ENCODE measurements around the gene MBP.
"Not testable (repeated sequence)": the region's sequence is repeated elsewhere in the genome, so short reads cannot be mapped to it uniquely, and the experiment has no call there.

MBP gene

DNA sequence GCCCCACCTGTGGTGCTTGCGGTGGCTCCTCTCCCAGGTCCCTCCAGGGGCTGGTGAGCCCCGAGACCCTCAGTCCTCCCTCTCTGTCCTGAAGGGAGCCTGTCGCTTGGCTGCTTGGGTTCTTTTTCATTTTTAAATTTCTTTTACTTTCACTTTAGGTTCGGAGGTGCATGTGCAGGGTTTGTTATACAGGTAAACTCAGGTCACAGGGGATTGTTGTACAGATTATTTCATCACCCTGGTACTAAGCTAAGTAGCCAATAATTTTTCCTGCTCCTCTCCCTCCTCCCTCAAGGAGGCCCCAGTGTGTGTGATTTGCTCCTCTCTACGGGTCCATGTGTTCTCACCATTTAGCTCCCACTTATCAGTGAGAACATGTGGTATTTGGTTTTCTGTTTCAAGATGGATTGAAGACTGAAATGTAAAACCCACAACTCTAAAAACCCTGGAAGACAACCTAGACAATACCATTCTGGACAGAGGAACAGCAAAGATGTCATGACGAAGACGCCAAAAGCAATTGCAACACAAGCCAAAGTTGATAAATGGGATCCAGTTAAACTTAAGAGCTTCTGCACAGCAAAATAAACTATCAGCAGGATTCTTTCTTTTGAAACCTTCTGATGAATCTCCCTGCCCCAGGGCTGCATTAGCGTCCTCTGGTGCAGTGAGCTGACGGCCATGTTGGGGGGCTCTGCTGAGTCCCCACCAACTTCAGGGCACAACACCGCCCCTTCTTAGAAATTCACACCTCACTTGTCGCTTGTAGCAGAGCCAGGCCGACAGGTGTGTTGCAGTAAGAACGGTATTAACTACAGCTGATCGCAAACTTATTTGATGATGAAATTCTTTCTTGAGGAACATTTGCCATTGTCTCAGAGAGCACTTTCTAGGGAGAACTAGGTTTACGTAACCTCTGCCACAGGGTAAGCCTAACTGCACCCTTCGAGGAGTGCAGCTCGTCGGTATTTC, 174.9 kb downstream of the MBP start:
- DNase-seq (ENCODE audit: low read depth in 2 of 3, low spot score in 1 of 3) = no peak

DNA sequence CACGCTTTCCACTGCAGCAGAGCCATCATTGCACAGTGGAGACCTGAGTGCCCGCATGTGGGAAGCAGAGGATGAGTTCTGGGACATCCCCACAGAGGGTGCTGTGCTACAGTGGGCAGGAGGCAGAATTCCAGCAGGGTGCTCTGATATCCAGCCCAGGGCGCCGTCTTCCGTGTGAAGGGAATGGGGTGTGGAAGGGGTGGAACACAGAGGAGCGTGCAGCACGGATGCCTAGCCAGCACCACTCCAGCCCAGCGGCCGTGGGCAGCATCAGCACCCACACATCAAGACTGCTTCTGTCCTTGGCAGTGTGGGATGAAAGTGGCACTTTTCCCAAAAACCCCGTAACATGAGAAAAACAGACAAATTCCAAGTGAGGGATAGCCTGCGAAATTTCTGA, 175.9 kb downstream of the MBP start:
- DNase-seq (ENCODE audit: low read depth in 2 of 3, low spot score in 1 of 3) = no peak

GRCh38 chr18:76955524-76956170, 176.9 kb downstream of the MBP start:
- no peak for DNase-seq (ENCODE audit: low read depth in 2 of 3, low spot score in 1 of 3)

- no peak for DNase-seq (ENCODE audit: low read depth in 2 of 3, low spot score in 1 of 3)
Measured at GRCh38 chr18:76953583-76954233, 178.9 kb downstream of the MBP start.

GRCh38 chr18:76953156-76953555, 179.4 kb downstream of the MBP start:
- no peak for DNase-seq (ENCODE audit: low read depth in 2 of 3, low spot score in 1 of 3)

- DNase-seq (ENCODE audit: low read depth in 2 of 3, low spot score in 1 of 3) = no peak
Measured at GRCh38 chr18:76952747-76953146, 179.8 kb downstream of the MBP start.

DNA sequence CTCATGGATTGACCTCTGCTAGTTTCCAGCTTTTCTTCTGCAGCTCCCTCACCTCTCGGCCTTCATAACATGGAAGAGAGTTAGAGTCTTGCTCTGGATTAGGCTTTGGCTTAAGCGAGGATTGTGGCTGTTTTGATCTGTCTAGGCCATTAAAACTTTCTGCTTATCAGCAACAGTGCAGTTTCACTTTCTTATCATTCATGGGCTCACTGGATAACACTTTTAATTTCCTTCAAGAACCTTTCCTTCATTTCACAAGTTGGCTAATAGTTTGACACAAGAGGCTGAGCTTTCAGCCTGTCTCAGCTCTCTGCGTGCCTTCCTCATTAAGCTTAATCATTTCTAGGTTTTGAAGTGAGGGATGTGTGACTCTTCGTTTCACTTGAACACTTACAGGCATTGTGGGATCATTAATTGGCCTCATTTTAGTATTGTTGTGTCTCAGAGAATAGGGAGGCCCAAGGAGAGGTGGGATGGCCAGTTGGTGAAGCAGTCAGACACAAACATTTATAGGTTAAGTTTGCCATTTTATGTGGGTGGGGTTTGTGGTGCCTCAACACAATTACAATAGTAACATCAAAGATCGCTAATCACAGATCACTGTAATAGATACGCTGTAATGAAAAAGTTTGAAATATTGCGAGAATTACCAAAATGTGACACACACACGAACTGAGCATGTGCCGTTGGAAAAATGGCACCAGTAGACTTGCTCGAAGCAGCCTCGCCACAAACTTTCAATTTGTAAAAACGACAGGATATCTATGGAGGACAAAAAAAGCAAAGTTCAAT, 180.9 kb downstream of the MBP start:
- no peak for DNase-seq (ENCODE audit: low read depth in 2 of 3, low spot score in 1 of 3)

GRCh38 chr18:76948345-76948744, 184.2 kb downstream of the MBP start:
- DNase-seq (ENCODE audit: low read depth in 2 of 3, low spot score in 1 of 3) = no peak

DNA sequence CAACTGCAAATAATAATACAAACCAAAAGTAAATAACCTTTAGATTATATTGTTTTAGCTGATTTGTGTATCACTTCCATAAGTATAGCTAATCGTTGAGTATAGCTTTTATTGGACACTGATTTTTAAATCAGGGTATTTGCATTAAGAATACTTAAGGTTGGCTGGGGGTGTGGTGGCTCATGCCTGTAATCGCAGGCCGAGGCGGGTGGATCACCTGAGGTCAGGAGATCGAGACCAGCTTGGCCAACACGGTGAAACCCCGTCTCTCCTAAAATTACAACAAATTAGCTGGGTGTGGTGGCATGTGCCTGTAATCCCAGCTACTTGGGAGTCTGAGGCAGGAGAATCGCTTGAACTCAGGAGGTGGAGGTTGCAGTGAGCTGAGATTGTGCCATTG, 188.2 kb downstream of the MBP start:
- DNase-seq (ENCODE audit: low read depth in 2 of 3, low spot score in 1 of 3) = not testable (repeated sequence)

- no peak for DNase-seq (ENCODE audit: low read depth in 2 of 3, low spot score in 1 of 3)
Measured at GRCh38 chr18:76943542-76944339, 188.8 kb downstream of the MBP start.

GRCh38 chr18:76941284-76941683, 191.3 kb downstream of the MBP start:
- DNase-seq (ENCODE audit: low read depth in 2 of 3, low spot score in 1 of 3) = no peak

DNA sequence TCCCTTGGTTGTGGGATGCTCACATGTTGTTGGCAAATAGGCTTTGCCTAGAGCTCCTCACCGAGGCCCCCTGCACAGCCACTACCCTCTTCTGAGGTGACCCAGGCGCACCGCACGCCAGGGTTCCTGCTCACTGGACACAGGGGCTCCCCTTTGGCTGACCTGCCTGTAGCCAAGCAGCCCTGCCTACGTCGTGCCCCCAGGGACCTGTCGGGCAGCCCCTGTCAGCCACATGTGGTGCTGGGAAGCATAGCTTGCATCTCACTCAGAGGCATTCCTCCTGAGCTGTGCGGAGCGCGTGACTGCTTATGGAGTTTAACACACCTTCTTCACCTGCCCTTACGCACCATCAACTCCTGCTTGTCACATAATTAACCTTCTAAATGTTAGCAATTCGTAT, 194.0 kb downstream of the MBP start:
- no peak for DNase-seq (ENCODE audit: low read depth in 2 of 3, low spot score in 1 of 3)

GRCh38 chr18:76937597-76937996, 195.0 kb downstream of the MBP start:
- no peak for DNase-seq (ENCODE audit: low read depth in 2 of 3, low spot score in 1 of 3)

DNA sequence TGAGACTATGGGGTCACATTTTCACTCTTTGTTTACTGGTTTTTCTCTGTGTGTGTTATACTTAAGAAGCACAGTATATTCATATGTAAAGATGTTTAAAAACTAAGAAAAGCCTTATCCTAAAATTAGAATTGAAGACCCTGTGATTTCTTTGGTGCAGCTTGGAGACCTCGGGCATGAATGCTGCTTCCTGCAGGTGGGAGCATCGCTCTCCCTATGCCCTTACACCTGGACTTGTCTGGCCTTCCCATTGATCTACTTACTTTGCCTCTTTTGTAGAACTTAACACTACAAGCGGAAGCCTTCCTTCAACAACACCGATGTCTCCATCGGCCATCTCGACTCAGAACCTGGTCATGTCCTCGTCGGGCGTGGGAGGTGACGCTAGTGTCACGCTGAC, 195.7 kb downstream of the MBP start:
- DNase-seq (ENCODE audit: low read depth in 2 of 3, low spot score in 1 of 3) = no peak

DNA sequence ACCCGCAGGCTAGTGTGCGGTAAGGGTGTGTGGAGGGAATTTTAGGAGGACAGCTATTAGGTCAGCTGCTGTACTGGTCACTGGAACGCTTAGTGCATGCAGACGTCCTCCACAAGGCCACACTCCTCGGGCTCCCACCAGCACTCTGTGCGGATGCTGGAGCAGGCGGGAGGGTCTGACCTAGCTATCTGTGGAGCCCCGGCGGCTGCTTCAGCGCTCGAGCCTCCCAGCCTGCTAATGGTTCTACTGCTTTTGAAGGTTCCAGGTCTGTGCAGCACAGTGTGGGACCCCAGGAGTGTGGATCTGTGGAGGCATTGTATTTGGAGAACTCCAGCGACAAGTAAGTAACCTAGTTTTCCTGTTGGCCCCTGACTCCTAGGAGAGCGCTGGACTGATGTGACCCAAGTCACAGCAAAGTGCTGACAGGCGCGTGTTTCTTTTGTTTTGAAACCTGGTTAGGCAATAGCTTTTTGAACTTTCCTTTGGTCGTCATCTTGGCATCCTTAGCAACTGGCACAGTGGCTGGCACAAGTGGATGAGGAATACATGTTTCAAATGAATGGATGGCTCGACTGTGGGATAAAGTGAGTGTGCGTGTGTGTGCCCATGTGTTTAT, 196.8 kb downstream of the MBP start:
- DNase-seq (ENCODE audit: low read depth in 2 of 3, low spot score in 1 of 3) = no peak

DNA sequence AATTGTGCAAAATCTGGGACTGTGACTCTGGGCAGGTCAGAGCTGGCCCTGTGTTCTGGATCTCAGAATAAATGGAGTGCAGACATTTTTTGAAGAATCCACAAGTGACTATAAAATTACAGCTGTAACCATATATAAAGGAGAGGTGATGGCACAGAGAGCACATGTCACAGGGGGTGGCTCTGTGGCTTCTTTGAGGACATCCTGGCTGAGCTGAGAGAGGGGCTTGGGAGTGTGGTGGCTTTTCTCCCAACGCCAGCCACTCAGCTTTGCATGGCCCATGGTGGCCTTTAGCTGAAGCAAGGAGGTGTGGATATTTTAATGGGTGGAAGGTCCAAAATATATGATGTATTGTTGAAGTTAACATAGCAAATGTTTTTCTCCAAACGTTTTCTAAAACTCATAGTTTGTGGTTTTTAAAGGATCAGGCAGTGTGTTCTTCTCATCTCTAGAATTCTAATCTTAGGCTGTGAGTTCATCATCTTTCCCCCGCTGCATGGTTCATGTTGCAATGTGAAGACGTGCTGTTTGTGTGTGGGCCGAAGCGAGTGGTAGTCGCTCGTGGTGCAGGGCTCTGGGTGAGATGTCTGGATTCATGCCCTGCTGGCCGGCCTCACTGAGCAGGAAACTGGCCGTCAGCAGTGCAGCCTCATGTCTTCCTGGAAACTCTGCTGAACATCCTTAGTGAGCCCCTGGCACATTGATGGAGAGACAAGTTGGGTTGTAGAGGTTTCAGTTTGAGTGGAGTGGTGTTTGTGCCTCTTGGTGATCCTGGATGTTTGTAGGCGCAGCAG, 200.4 kb downstream of the MBP start:
- DNase-seq (ENCODE audit: low read depth in 2 of 3, low spot score in 1 of 3) = no peak

DNA sequence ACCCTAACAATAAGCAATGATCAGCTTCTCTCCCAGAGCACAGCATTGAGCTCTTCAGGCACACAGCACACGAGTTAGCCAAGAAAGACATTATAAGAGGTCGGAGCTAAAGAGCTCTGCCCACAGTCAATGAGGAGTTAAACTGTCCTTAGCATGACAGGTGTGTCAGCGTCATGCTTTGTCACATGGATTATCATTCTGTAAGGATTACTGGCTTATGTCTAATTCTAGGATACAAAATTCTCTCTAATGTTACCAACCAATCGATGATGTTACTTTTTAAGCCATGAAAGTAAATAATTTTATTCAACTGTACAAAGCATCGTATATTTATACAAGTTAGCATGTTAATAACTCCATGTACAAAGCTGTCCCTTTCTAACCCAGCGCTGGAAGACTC, 201.4 kb downstream of the MBP start:
- DNase-seq (ENCODE audit: low read depth in 2 of 3, low spot score in 1 of 3) = no peak

Measured in stimulated activated CD4-positive, alpha-beta T cell treated with anti-CD3 and anti-CD28 coated beads, Interleukin-12 subunit alpha, Interleukin-12 subunit beta, amount 100 ng/mL, for 48 hours (primary cell).